H9 (cell line): ENCODE results near the gene SLC9A7. TPM values are rescaled to one million over a fixed set of nuclear protein-coding genes. Genes with fewer than 3 reads are reported as not detected.

Experiments used
- DNase-seq: peaks from one replicate; pipeline ENCODE4 v3.0.0-alpha.2; 2017
- H2AFZ ChIP-seq: one replicate; pipeline ENCODE4 v1.6.1; 2013; ENCODE audit warnings: mild to moderate bottlenecking, low read length, control low read depth, moderate library complexity
- H2AK5ac ChIP-seq: 2 replicates; pipeline ENCODE4 v1.6.1; 2013; ENCODE audit warnings: low read length, control low read depth, mixed read lengths; ENCODE audit not compliant: insufficient read length
- H2BK120ac ChIP-seq: one replicate; pipeline ENCODE4 v1.6.1; 2013; ENCODE audit warnings: low read depth, mild to moderate bottlenecking, low read length, control low read depth, inconsistent platforms; ENCODE audit not compliant: poor library complexity, severe bottlenecking
- H2BK12ac ChIP-seq: 2 replicates; pipeline ENCODE4 v1.6.1; 2013; ENCODE audit warnings: low read length, control low read depth, mixed read lengths, low read depth; ENCODE audit not compliant: insufficient read length
- H2BK15ac ChIP-seq: 2 replicates; pipeline ENCODE4 v1.6.1; 2013; ENCODE audit warnings: low read depth, low read length, control low read depth
- H2BK20ac ChIP-seq: one replicate; pipeline ENCODE4 v1.6.1; 2013; ENCODE audit warnings: low read depth, mild to moderate bottlenecking, low read length, control low read depth, inconsistent platforms; ENCODE audit not compliant: poor library complexity, severe bottlenecking
- H2BK5ac ChIP-seq: 2 replicates; pipeline ENCODE4 v1.6.1; 2013; ENCODE audit warnings: low read length, control low read depth, mixed read lengths; ENCODE audit not compliant: insufficient read length
- H3K14ac ChIP-seq: 2 replicates; pipeline ENCODE4 v1.6.1; 2013; ENCODE audit warnings: low read length, control low read depth; ENCODE audit not compliant: insufficient read depth
- H3K18ac ChIP-seq: 2 replicates; pipeline ENCODE4 v1.6.1; 2013; ENCODE audit warnings: low read depth, mild to moderate bottlenecking, mixed read lengths, low read length, control low read depth; ENCODE audit not compliant: insufficient read length
- H3K23ac ChIP-seq: 2 replicates; pipeline ENCODE4 v1.6.1; 2013; ENCODE audit warnings: low read length, control low read depth, mixed read lengths, low read depth; ENCODE audit not compliant: insufficient read length
- H3K23me2 ChIP-seq: 2 replicates; pipeline ENCODE4 v1.6.1; 2013; ENCODE audit warnings: low read depth, mild to moderate bottlenecking, mixed read lengths, low read length, control low read depth; ENCODE audit not compliant: insufficient read length, poor library complexity, severe bottlenecking
- H3K27ac ChIP-seq: 2 replicates; pipeline ENCODE4 v1.5.1; 2013; ENCODE audit warnings: low read length, control low read depth, mixed read lengths, low read depth; ENCODE audit not compliant: insufficient read length
- H3K27me3 ChIP-seq: 2 replicates; pipeline ENCODE4 v1.6.1; 2013; ENCODE audit warnings: low read length, control low read depth, inconsistent platforms; ENCODE audit not compliant: insufficient read depth
- H3K4ac ChIP-seq: 2 replicates; pipeline ENCODE4 v1.6.1; 2013; ENCODE audit warnings: low read depth, mild to moderate bottlenecking, control low read depth, inconsistent platforms, low read length, moderate library complexity
- H3K4me1 ChIP-seq: 2 replicates; pipeline ENCODE4 v1.6.1; 2013; ENCODE audit warnings: low read length, control low read depth, inconsistent platforms; ENCODE audit not compliant: insufficient read depth
- H3K4me2 ChIP-seq: 2 replicates; pipeline ENCODE4 v1.6.1; 2013; ENCODE audit warnings: low read length, control low read depth, mixed read lengths; ENCODE audit not compliant: insufficient read length, insufficient read depth
- H3K56ac ChIP-seq: 2 replicates; pipeline ENCODE4 v1.6.1; 2013; ENCODE audit warnings: low read depth, mild to moderate bottlenecking, mixed read lengths, low read length, control low read depth; ENCODE audit not compliant: insufficient read length
- H3K79me1 ChIP-seq: 2 replicates; pipeline ENCODE4 v1.6.1; 2013; ENCODE audit warnings: low read depth, mild to moderate bottlenecking, moderate library complexity, low read length, control low read depth, inconsistent platforms; ENCODE audit not compliant: insufficient read depth, poor library complexity, severe bottlenecking
- H3K79me2 ChIP-seq: 2 replicates; pipeline ENCODE4 v1.6.1; 2013; ENCODE audit warnings: low read length, control low read depth, inconsistent platforms; ENCODE audit not compliant: insufficient read depth
- H3K9ac ChIP-seq: 2 replicates; pipeline ENCODE4 v1.6.1; 2013; ENCODE audit warnings: low read length, control low read depth, mixed read lengths; ENCODE audit not compliant: insufficient read length; ENCODE audit errors: extremely low read depth
- H3K9me3 ChIP-seq: one replicate; pipeline ENCODE4 v1.6.1; 2013; ENCODE audit warnings: low read depth, low read length, inconsistent platforms; ENCODE audit not compliant: control insufficient read depth
- H3T11ph ChIP-seq: one replicate; pipeline ENCODE4 v1.6.1; 2013; ENCODE audit warnings: mild to moderate bottlenecking, low read length, control low read depth, inconsistent platforms
- H4K20me1 ChIP-seq: one replicate; pipeline ENCODE4 v1.6.1; 2013; ENCODE audit not compliant: control insufficient read depth, insufficient read length, insufficient read depth
- H4K5ac ChIP-seq: 2 replicates; pipeline ENCODE4 v1.6.1; 2013; ENCODE audit warnings: low read depth, mild to moderate bottlenecking, mixed read lengths, low read length, control low read depth; ENCODE audit not compliant: insufficient read length
- H4K8ac ChIP-seq: replicated peaks from 2 replicates; pipeline ENCODE4 v1.6.1; 2013; ENCODE audit warnings: low read length, control low read depth, mixed read lengths, low read depth; ENCODE audit not compliant: insufficient read length
- H4K91ac ChIP-seq: 2 replicates; pipeline ENCODE4 v1.6.1; 2013; ENCODE audit warnings: low read depth, mild to moderate bottlenecking, moderate library complexity, mixed read lengths, low read length, control low read depth; ENCODE audit not compliant: insufficient read length
- H3K27ac Mint-ChIP-seq, 3 experiments: 2 replicates in 2 of 3; 3 replicates in 1 of 3; pipeline ENCODE4 v1.8.0; 2020 to 2021; ENCODE audit warnings: mixed read lengths in 3 of 3, mild to moderate bottlenecking in 1 of 3, moderate library complexity in 1 of 3
- H3K27me3 Mint-ChIP-seq: 2 replicates; pipeline ENCODE4 v1.8.0; 2021; ENCODE audit warnings: low read depth, mild to moderate bottlenecking, moderate library complexity, mixed read lengths
- H3K36me3 Mint-ChIP-seq, 3 experiments: 2 replicates in 2 of 3; 3 replicates in 1 of 3; pipeline ENCODE4 v1.8.0; 2020 to 2021; ENCODE audit warnings: low read depth in 3 of 3, mixed read lengths in 3 of 3; ENCODE audit not compliant: insufficient read depth in 1 of 3
- H3K4me1 Mint-ChIP-seq, 2 experiments: 2 replicates each; pipeline ENCODE4 v1.8.0; 2020; ENCODE audit warnings: mixed read lengths in 2 of 2
- H3K4me3 Mint-ChIP-seq, 2 experiments: 2 replicates in 1 of 2; 3 replicates in 1 of 2; pipeline ENCODE4 v1.8.0; 2020 to 2021; ENCODE audit warnings: mild to moderate bottlenecking in 2 of 2, mixed read lengths in 2 of 2, moderate library complexity in 1 of 2
- H3K9me3 Mint-ChIP-seq, 2 experiments: 2 replicates in 1 of 2; 3 replicates in 1 of 2; pipeline ENCODE4 v1.8.0; 2020; ENCODE audit warnings: mild to moderate bottlenecking in 2 of 2, mixed read lengths in 2 of 2, moderate library complexity in 1 of 2
- CTCF ChIP-seq: fragments of 200-600 bp; sonication (generic); conservative IDR thresholded peaks from 3 replicates; pipeline ENCODE4 v1.8.0; 2021; ENCODE audit warnings: antibody characterized with exemption, mild to moderate bottlenecking
- WGBS: extraction: QIAGEN DNeasy Blood & Tissue Kit; methylation state at CpG from one replicate; pipeline ENCODE4 v1.1.7; 2013; ENCODE audit warnings: missing lambda C conversion rate, low lambda C conversion rate, mixed read lengths; ENCODE audit not compliant: insufficient read length; ENCODE audit errors: extremely low coverage; 5-methylcytosine and 5-hydroxymethylcytosine counted together
- total RNA-seq: library from RNA; stranded (reverse); gene quantifications from 2 replicates; pipeline ENCODE4 v1.2.1, GENCODE V29; 2021

Gene SLC9A7
- total RNA-seq, 1 experiment from 2014 or later, result 5.9 TPM

GRCh38 chrX:46637938-46638337 is 121.0 kb downstream of the SLC9A7 start:
- no peaks in the 10 kb centered on the region for H3K4me1 Mint-ChIP-seq
- H3K9me3 ChIP-seq, result peaks cover 19% of the 10 kb centered on the region
- H3K27ac ChIP-seq, result no peak overlapping the region
- H3K27ac Mint-ChIP-seq, result no peak overlapping the region
- no peak overlapping the region for H2AFZ ChIP-seq
- H3T11ph ChIP-seq, result no peak overlapping the region
- H4K20me1 ChIP-seq, result no peaks in the 10 kb centered on the region
- H3K27me3 Mint-ChIP-seq, result no peaks in the 10 kb centered on the region
- WGBS, result no CpG with 5 or more reads among the region's 2 CpGs
- no peak for DNase-seq
- no peak overlapping the region for H2BK120ac ChIP-seq
- no peak overlapping the region for H3K23ac ChIP-seq
- H2BK20ac ChIP-seq, result no peak overlapping the region
- no peak overlapping the region for H3K4me2 ChIP-seq
- no peak overlapping the region for H4K5ac ChIP-seq
- H3K36me3 Mint-ChIP-seq, result peaks cover 0 to 26% (median 8%) of the 10 kb centered on the region in 3 experiments; a peak in 5 of 7 replicates
- no peak overlapping the region for H3K14ac ChIP-seq
- no peak overlapping the region for H3K4ac ChIP-seq
- no peak overlapping the region for H2BK12ac ChIP-seq
- H3K18ac ChIP-seq, result no peak overlapping the region
- no peaks in the 10 kb centered on the region; the same call in 1 of the 2 replicates for H3K27me3 ChIP-seq
- no peak overlapping the region for H3K9ac ChIP-seq
- H2BK15ac ChIP-seq, result no peak overlapping the region
- H4K91ac ChIP-seq, result no peak overlapping the region
- no peaks in the 10 kb centered on the region for H3K79me1 ChIP-seq
- no peak overlapping the region for H2BK5ac ChIP-seq
- no peaks in the 10 kb centered on the region for H3K79me2 ChIP-seq
- no peak overlapping the region for H4K8ac ChIP-seq
- peaks cover 64 to 66% of the 10 kb centered on the region in 2 experiments for H3K9me3 Mint-ChIP-seq
- no peaks in the 10 kb centered on the region for H3K4me1 ChIP-seq
- no peak overlapping the region for H3K4me3 Mint-ChIP-seq
- H2AK5ac ChIP-seq, result no peak overlapping the region
- no peak overlapping the region for H3K56ac ChIP-seq
- no peak for TF ChIP-seq CTCF
- no peaks in the 10 kb centered on the region for H3K23me2 ChIP-seq
